Transverse colon (tissue), 4 donors: Measurements from ENCODE around the gene LDHD.

Source experiments
- CTCF ChIP-seq, 5 experiments: fragments of 200-600 bp in 3 of 5; fragments of 450-650 bp in 2 of 5; sonication (generic) in 3 of 5; IDR thresholded peaks; 1 replicate in 2 of 5; 2 replicates in 3 of 5; pipeline ENCODE4 v1.5.1; 2016 to 2017; ENCODE audit warnings: antibody characterized with exemption in 5 of 5, inconsistent platforms in 3 of 5, mild to moderate bottlenecking in 2 of 5, moderate library complexity in 1 of 5
- EP300 ChIP-seq: sonication (generic); formaldehyde crosslinking; IDR thresholded peaks from one replicate; pipeline ENCODE4 v1.6.1; 2017; ENCODE audit warnings: antibody characterized with exemption, low read depth
- POLR2A ChIP-seq: fragments of 450-650 bp; IDR thresholded peaks from one replicate; pipeline ENCODE4 v1.6.1; 2016; ENCODE audit warnings: antibody characterized with exemption, mild to moderate bottlenecking, moderate library complexity
- POLR2AphosphoS5 ChIP-seq, 3 donors: sonication (generic); formaldehyde crosslinking; IDR thresholded peaks; one replicate each; pipeline ENCODE4 v1.6.1; 2016; ENCODE audit warnings: antibody characterized with exemption in 3 of 3

DNA sequence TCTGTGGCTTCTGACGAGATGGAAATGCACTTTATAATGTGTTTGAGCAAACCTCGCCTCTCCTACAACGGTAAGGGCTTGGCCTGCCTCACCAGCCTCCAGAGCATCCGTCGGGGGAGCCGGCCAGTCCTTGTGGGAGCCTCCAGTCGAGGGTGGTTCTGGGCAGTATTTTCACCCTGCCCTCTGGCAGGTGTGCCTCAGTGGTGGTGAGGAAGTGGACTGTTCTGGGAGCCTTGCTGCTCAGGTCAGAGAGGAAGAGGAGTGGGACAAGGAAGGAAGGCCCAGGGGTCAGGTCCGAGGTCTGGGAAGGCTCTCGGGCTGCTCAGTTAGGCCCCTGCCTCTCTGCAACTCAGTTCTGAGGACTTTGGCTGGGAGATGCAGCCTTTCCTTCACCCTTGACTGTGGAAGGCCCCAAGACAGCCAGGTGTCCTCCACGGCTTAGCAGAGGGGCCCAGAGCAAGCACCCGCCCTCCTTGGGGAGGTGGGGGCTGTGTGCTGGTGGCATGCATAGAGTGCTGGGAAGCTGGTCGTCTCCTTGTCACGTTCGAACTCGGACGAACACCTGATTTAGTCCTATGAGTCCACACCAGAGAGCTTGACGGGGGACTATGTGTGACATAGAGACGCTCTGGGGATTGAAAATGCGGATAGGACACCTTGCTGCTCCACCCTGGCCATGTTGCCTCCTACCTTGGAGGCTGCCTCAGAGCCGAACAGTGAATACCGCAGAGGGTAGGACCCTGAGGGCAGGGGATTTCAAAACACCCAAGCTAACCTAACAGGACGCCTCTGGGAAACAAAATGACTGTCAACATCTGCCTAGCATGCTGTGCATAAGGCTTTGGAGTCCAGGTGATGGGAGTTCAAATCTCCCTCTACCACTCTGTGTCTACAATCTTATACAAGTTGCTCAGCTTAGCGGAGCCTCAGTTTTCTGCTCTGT, 22.7 kb downstream of the LDHD start:
- TF ChIP-seq CTCF (IDR thresholded peaks at IDR 0.05) (no peak), EP300 (no peak), POLR2A (no peak), POLR2AphosphoS5 (IDR thresholded peaks at IDR 0.05) (no peak)
